ENCODE data around the gene C10orf105.
A peak's percentile ranks its signal among the peaks of the same experiment; 100 is the strongest.

The C10orf105 gene

DNA sequence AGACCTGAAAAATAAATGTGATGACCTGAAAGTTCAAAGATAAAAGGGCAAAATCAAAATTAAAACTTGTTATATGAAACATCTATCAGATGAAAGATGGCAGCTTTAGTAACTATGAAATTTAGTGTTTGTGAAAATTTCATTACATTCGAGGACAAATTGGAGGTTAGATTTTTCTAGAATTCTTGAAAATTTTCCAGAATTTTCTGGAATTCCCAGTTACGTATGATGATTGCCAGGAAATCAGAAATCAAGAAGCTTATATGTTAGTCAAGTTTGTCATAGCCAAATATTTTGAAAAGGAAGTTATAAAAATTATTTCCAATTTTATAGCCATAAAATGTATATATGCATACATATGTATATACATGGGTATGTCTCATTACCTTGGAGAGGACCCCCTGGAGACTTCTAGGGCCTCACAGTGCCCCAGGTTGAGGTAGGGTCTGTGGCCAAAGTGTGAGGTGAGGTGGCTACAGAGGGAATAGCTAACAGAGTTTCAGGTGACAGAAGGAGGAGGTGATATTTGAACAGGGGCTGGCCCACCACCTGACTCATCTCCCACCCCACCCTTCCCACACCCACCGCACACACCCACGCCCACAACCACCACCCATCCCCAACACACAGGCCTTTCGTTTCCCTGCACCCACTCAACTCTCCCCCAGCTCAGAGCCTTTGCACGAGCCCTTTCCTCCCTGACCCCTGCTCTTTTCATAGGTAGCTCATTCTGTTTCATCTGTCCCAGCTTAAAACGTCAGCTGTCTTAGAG, 21.5 kb downstream of the C10orf105 start:
- DNase-seq: peak in 1 of 5 donors; percentile 65

DNA sequence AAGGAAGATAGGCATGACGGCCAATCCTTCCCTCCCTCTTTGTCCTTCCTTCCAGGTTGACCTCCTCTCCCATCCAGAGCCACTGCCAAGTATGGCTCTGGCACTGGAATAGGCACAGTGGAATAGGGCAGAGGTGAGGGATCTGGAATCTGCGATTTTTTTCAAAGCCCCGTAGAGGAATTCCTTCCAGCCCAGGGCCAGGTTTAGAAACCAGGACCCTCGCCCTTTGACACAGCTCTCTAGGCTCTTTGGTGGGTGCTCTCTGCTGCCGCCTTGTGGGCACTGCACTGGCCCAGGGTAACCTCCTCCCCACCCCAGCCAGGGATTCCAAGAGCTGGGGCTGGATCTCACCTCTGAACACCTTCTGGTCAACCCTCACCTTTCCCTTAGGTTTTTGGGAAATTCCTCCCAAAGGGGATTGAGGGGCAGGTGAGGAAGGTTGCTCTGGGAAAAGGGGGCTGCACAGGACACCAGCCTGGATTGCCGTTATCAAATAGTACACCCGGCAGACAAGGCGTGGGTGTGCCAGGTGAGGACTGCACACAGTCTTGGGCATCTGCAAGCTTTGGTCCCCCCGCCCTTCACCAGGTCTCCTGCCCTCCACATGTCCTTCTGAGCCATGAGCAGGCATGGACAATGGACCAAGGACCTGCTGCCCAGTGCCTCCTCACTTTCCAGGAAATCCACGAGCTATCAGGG, 22.8 kb downstream of the C10orf105 start:
- peak in 4 of 5 donors; percentile 43 to 62 (median 48) for DNase-seq

DNA sequence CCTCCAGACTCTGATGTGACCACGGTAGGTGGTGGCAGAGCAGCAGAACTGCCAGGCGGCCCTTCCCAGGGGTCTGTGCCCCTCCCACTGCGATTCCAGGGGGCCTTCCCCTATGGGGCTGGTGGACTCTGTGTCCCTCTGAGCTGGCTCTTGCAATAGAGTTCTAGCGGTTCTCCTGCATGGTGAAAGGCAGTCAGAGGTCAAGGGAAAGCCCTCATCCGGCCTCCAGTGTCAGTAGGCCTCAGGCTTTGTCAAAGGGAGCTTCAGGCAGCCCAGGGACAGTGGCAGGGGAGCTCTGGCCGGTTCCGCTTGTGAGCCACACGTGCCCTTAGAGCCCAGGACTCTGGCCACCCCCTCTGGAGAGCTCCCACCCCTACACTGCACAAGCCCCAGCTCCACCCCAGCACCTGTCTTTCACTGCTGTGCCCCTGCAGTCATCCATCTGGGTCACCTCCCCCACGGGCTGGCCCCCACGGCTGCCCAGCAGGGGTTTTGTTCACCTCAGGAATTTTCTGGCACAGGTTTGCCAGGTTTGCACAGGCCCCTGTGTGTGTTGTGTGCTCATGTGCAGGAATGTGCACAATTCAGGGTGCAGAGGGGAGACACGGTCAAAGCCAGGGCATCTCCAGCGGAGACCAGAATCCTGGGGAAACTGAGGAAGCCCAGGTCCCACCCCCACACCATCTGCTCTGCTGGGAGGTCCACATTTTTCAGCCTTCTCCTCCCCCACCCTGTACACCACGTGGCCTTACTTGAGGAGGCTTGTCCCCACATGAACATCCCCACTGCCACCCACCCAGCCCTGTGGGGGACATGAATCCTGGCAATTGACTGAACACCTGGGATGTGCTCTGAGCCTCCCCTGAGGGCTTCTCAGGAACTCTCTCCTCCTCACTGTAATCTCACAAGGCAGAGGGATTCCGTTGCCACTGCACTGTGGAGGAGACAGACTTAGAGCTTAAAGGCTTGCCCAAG, 23.8 kb downstream of the C10orf105 start:
- no peak for DNase-seq

DNA sequence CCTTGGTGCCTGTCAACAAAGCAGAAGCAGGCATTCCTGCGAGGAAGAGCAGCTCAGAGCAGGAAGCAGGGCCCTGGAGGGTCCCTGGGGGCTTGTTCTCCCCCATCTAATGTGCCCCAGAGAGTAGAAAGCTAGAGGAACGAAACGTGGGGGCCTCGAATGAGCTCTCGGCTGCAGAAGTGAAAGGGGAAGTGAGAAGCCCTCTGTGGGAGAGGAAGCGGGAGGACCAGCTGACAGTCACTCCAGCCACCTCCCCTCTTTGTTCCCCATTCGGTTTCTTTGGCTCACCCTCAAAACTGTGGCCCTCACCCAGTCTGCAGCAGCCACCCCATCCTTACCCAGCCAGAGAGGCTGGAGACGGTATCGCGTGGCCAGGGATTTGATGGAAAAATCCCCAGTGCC, 25.0 kb downstream of the C10orf105 start:
- DNase-seq: peak in 1 of 5 donors; percentile 50

DNA sequence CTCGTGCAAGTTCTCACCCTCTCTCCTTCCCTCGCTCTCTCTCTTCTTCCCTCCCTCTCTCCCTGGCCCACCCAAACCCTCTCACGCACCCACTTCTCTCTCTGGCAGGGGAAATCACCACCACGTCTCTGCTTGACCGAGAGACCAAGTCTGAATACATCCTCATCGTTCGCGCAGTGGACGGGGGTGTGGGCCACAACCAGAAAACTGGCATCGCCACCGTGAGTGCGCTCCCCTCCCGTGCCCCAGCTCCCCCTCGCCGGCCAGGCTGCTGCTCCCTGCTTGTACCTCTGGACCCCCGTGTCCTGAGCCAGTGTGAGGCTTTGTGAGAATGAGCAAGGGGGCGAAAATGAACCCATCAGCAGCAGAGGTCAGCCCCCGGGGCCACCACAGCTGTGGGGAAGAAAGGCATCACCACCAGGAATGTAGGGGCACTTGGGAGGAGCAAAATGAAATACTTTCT, 25.5 kb downstream of the C10orf105 start:
- no peak for DNase-seq

DNA sequence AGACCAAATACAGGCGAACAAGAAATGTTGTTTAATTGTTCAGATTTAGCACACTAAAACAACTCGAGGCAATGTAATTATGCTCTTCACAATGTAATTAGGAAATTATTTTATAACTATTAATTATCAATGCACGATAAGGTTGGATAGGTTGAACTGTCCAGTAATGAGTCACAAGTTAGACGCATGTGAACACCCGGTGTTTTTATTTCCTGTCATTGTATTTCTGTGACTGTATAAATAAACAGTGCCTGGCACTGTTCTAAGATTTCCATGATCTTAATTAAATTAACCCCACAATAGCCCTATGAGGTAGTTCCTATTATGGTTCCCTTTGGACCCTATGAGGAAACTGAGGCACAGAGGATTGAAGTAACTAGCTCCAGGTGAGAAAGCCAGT, 26.2 kb downstream of the C10orf105 start:
- DNase-seq: no peak

DNA sequence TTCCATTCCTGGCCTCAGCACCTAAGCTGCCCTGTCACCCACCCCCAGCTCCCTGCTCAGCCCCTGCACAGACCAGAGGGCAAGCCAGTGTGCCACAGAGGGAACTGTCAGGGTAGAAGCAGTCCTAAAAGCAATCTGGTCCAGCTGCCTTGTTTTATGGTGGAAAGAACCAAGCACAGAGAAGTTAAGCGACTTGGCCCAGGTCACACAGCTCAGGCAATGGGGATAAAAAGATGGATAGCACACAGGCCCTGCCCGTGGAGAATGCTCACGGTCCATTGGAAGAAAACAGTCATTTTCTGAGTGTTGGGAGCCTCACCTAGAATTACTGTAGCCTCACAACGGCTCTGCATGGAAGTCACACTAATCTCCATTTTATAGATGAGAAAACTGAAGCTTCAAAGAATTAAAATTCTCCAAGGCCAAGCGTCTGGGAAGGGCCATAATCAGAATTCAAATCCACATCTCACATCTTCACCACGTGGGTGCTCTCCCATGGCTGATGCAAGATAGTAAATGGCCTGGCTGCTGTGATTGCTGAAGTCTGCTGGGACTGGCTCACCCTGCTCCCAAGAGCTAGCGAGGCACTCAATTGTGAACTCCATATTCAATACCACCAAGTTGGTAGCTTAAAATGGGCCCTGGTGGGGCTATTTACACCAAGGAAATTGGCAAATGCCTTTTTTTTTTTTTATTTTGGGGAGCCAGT, 26.8 kb downstream of the C10orf105 start:
- no peak for DNase-seq

DNA sequence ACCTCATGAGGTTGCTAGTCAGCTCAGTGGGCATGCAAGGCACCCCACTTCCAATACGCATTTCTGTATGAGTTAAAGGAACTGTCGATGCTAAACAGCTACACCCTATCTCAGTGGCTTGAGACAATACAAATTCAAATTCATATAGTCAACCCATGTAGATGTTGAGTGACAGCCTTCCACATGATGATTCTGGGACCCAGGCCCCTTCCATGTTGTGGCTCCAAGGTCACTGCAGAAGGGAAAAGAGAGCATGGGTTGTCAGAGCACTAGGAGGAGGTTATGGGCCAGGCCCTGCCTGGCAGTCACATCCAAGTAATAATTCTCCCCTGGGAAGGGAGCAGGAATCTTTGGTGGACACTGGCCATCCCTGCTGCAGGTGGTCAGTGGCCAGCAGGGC, 28.2 kb downstream of the C10orf105 start:
- no peak for DNase-seq

DNA sequence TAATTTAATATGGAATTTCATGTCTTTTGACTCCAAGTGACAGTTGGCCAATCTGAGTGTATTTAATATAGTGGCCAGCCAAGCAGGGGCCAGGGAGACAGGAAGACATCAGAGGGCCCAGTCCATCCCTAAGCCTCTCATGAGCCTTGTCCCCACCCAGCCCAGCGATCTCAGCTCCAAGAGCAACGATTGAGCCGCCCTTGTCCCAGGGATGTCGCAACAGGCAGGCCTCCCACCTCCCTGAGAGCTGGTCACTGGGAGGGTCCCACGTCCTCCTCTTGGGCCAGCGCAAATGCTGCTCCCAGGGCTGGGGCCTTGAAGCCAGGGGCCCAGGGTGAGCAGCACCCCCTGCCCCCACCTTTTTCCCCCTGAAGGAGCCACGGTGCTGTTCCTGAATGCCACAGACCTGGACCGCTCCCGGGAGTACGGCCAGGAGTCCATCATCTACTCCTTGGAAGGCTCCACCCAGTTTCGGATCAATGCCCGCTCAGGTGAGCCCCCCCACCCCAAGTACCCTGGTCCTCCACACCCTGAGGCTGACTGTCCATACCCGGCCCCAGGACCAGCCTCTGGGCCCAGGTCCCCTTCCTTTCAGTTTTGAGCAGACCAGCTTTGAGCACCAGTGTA, 29.4 kb downstream of the C10orf105 start:
- no peak for DNase-seq

DNA sequence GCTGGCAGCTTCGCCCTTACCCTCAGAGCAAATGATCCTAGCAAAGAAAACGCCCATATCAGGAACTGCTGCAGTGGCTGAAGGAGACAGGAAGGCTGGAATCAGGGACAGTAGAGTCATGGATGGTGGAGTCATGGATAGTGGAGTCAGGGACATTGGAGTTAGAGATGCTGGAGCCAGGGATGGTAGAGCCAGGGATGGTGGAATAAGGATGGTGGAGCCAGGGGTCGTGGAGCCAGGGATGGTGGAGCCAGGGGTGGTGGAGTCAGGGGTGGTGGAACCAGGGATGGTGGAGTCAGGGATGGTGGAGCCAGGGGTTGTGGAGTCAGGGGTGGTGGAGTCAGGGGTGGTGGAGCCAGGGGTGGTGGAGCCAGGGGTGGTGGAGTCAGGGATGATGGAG, 31.3 kb downstream of the C10orf105 start:
- DNase-seq: no peak

DNA sequence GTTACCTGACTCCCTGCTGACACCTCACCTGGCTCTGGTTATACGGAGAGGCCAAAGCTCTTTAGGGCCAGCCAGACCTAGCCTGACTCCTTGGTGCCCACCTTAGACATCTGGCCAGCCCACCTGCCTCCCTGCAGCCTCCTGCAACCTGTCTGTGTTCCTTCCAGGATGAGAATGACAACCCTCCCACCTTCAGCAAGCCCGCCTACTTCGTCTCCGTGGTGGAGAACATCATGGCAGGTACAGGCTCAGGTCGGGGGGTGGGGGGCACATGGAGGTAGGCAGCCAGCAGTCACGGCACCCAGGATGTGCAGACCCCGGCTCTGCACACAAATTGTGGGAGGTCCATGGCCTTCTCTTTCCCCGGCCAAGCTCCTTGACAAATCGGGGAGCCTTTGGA, 32.1 kb downstream of the C10orf105 start:
- DNase-seq: no peak

DNA sequence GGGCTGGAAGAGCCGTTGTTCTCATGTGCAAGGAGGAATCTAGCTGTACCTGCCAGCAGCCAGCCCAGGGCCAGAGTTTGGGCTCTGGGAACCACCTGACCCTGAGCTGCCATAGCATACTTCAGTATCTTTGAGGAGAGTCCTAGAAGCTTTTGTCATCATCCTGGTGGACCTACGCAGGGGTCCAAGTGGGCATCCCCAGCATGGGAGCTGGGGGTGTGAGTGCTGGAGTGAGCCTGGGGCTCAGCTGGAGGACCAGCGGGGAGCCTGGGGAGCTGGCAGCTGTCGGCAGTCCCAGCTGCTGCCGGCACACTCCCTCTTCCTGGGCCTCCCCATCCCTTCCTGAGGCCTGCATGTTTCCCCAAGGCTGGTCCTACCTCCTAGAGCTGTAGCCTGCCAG, 32.5 kb downstream of the C10orf105 start:
- DNase-seq: no peak

DNA sequence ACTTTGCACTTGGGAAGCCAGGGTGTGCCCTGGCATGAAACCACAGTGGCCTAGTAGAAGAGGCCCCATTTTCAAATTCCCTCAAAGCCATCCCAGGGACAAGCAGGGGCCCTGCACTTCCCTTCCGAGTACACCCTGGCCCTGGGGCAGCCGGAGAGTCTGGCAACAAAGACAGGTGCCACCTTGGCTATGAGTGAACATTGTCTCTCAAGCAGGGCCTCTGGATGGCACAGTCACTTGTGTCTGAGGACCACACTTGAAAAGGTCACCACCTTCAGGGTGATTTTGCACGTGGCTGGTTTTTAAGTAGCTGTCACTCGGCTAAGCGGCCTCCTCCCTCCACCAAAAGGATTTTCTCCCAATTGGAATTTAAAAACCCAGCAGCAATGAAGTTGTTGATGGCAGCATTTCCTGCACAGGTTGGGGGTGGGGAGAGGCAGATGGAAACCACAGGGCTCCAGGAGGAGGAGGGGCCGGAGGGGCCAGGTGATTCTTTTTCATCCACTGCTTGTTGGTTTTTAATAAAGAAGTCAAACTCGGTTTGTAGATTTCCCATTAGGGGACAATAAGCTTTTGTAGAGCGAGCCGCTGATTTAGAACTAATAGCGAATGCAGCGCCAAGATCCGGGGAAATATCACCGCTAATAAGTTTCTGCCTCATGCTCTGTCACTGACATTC, 33.9 kb downstream of the C10orf105 start:
- DNase-seq: no peak

DNA sequence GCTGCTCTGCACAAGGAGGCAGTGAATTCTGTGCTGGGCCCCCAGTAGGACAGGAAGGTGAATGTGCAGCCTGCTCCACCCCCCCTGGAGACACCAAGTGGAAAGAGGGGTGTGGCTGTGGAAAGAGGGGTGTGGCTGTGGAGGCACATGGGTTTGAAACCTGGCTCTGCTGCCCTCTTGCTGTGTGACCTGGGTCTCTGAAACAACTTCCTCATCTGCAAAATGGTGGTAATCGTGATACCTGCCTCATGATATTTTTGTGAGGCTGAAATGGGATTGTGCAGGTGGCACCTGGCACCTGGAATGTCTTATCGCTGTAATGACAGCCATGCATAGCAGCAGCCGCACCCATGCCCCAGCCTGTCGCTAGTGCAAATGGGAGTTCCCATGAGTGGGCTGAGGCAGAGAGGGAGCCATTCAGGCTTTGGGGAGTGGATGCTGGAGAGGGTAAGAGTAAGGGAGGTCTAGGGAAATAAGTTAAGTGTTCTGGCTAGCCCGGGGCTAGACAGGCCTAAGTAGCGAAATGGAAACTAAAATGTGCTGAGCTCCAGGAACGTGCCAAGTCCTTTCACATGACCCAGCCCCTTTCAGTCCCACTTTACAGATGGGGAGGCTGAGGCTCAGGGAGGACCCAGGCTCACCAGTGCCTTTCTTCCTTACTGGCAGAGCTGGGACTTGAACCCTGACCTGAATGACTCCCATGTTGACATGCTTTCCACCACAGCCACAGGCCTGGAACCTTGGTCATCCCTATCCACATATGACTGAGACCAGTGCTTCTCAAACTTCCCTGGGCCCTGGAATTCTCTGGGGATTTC, 35.0 kb downstream of the C10orf105 start:
- peak in 1 of 5 donors; percentile 16 for DNase-seq

DNA sequence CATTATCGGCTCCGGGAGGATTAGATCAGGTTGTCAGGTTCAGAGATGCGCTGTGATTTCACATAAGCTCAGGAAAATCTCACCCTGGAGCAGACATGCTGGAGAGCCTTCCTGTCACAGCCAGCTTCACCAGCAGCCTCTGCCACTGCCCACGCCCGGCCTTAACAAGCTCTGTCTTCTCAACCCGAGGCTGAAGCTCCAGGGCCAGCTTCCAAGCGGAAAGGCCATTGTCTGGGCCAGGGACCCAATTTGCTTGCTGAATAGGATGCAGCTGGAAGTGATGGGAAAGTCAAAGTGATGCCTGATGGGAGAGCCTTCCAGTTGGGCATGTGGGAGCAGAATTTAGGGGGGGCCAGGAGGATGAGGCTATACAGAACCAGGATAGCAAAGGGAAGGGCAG, 36.3 kb downstream of the C10orf105 start:
- DNase-seq: no peak

DNA sequence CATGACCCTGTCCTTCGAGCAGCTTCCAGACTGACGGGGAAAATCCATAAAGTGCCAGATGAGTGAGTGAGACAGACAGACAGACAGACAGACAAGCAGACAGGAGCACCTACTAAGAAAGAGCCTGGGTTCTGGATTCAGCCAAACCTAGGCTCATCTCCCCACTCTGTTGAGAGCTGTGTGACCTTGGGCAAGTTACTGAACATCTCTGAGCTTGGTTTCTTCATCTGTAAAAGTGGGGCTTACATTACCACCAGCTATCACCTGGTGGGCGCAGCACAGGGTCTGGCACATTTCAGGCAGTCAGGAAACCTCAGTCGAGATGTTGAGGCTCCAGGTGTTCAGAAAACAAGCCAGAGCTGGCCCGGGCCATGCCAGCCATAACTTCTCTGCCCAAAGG, 37.6 kb downstream of the C10orf105 start:
- DNase-seq: no peak

DNA sequence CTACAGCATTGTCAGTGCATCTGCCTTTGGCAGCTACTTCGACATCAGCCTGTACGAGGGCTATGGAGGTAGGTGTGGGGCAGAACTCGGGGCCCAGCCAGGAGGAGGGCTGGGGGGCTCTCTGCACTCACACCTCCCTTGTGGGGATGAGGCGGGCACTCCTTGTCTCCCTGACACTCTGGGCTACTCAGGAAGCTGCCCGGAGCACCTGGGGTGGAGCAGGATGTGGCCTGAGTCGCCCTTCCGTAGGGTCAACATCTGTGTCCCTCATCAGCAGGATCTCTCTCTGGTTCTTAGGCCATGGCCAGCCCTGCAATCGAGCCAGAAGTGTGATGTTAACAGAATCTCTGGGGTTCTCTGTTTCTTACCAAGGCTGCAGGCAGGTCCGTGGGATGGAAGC, 40.2 kb downstream of the C10orf105 start:
- no peak for DNase-seq

DNA sequence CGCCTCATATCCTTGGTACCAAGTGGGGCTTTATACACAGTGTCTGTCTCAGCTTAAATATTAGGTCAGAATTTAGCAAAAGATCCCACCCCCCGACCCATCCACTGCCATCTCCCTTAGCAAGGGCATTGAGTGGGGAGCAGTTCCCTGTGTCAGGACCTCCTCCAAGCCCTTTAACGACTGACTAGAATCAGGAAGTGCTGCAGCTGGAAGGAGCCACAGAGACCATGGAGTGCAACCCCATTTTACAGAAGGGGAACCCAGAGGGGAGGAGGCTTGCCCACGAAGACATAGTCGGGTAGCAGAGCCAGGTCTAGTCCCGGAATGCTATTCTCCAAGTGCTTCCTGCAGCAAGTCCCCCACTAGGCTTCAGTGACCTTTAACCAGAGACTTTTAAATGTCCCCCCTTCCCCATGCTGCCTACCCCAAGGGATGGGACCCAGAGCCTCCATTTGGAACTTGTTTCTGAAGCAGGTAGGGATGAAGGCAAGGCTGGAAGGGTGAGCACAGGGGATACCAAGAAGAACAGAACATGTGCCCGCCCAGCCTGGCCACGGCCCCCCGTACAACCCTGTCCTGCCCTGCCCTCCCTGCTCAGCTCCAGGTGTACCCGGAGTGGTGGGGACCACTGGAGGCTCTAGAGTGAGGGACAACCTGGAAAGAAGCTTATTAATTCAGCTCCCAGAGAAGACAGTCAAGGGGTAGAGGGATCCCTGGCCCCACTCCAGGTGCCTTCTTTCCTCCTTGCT, 41.3 kb downstream of the C10orf105 start:
- DNase-seq: no peak

DNA sequence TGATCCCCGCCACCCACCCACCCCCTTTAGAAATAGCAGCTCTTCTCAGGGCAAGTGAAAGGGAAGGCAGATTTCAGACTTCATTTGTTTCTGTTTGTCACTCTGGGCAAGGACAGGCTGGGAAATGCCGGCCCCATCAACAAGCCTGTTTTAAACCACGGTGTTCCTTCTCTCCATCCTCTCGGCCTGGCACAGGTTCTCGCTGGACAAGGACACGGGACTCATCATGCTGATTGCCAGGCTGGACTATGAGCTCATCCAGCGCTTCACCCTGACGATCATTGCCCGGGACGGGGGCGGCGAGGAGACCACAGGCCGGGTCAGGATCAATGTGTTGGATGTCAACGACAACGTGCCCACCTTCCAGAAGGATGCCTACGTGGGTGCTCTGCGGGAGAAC, 42.3 kb downstream of the C10orf105 start:
- no peak for DNase-seq

All from T-helper 1 cell (primary cell).